H9 (cell line): Measurements from ENCODE around the gene PARPBP. TPM values are rescaled to one million over a fixed set of nuclear protein-coding genes. Genes with fewer than 3 reads are reported as not detected.

Source experiments
- DNase-seq: peaks from one replicate; pipeline ENCODE4 v3.0.0-alpha.2; 2017
- H2AFZ ChIP-seq: one replicate; pipeline ENCODE4 v1.6.1; 2013; ENCODE audit warnings: mild to moderate bottlenecking, low read length, control low read depth, moderate library complexity
- H2AK5ac ChIP-seq: 2 replicates; pipeline ENCODE4 v1.6.1; 2013; ENCODE audit warnings: low read length, control low read depth, mixed read lengths; ENCODE audit not compliant: insufficient read length
- H2BK120ac ChIP-seq: one replicate; pipeline ENCODE4 v1.6.1; 2013; ENCODE audit warnings: low read depth, mild to moderate bottlenecking, low read length, control low read depth, inconsistent platforms; ENCODE audit not compliant: poor library complexity, severe bottlenecking
- H2BK12ac ChIP-seq: 2 replicates; pipeline ENCODE4 v1.6.1; 2013; ENCODE audit warnings: low read length, control low read depth, mixed read lengths, low read depth; ENCODE audit not compliant: insufficient read length
- H2BK15ac ChIP-seq: 2 replicates; pipeline ENCODE4 v1.6.1; 2013; ENCODE audit warnings: low read depth, low read length, control low read depth
- H2BK20ac ChIP-seq: one replicate; pipeline ENCODE4 v1.6.1; 2013; ENCODE audit warnings: low read depth, mild to moderate bottlenecking, low read length, control low read depth, inconsistent platforms; ENCODE audit not compliant: poor library complexity, severe bottlenecking
- H2BK5ac ChIP-seq: 2 replicates; pipeline ENCODE4 v1.6.1; 2013; ENCODE audit warnings: low read length, control low read depth, mixed read lengths; ENCODE audit not compliant: insufficient read length
- H3K14ac ChIP-seq: 2 replicates; pipeline ENCODE4 v1.6.1; 2013; ENCODE audit warnings: low read length, control low read depth; ENCODE audit not compliant: insufficient read depth
- H3K18ac ChIP-seq: 2 replicates; pipeline ENCODE4 v1.6.1; 2013; ENCODE audit warnings: low read depth, mild to moderate bottlenecking, mixed read lengths, low read length, control low read depth; ENCODE audit not compliant: insufficient read length
- H3K23ac ChIP-seq: 2 replicates; pipeline ENCODE4 v1.6.1; 2013; ENCODE audit warnings: low read length, control low read depth, mixed read lengths, low read depth; ENCODE audit not compliant: insufficient read length
- H3K23me2 ChIP-seq: 2 replicates; pipeline ENCODE4 v1.6.1; 2013; ENCODE audit warnings: low read depth, mild to moderate bottlenecking, mixed read lengths, low read length, control low read depth; ENCODE audit not compliant: insufficient read length, poor library complexity, severe bottlenecking
- H3K27ac ChIP-seq: 2 replicates; pipeline ENCODE4 v1.5.1; 2013; ENCODE audit warnings: low read length, control low read depth, mixed read lengths, low read depth; ENCODE audit not compliant: insufficient read length
- H3K27me3 ChIP-seq: 2 replicates; pipeline ENCODE4 v1.6.1; 2013; ENCODE audit warnings: low read length, control low read depth, inconsistent platforms; ENCODE audit not compliant: insufficient read depth
- H3K4ac ChIP-seq: 2 replicates; pipeline ENCODE4 v1.6.1; 2013; ENCODE audit warnings: low read depth, mild to moderate bottlenecking, control low read depth, inconsistent platforms, low read length, moderate library complexity
- H3K4me1 ChIP-seq: 2 replicates; pipeline ENCODE4 v1.6.1; 2013; ENCODE audit warnings: low read length, control low read depth, inconsistent platforms; ENCODE audit not compliant: insufficient read depth
- H3K4me2 ChIP-seq: 2 replicates; pipeline ENCODE4 v1.6.1; 2013; ENCODE audit warnings: low read length, control low read depth, mixed read lengths; ENCODE audit not compliant: insufficient read length, insufficient read depth
- H3K56ac ChIP-seq: 2 replicates; pipeline ENCODE4 v1.6.1; 2013; ENCODE audit warnings: low read depth, mild to moderate bottlenecking, mixed read lengths, low read length, control low read depth; ENCODE audit not compliant: insufficient read length
- H3K79me1 ChIP-seq: 2 replicates; pipeline ENCODE4 v1.6.1; 2013; ENCODE audit warnings: low read depth, mild to moderate bottlenecking, moderate library complexity, low read length, control low read depth, inconsistent platforms; ENCODE audit not compliant: insufficient read depth, poor library complexity, severe bottlenecking
- H3K79me2 ChIP-seq: 2 replicates; pipeline ENCODE4 v1.6.1; 2013; ENCODE audit warnings: low read length, control low read depth, inconsistent platforms; ENCODE audit not compliant: insufficient read depth
- H3K9ac ChIP-seq: 2 replicates; pipeline ENCODE4 v1.6.1; 2013; ENCODE audit warnings: low read length, control low read depth, mixed read lengths; ENCODE audit not compliant: insufficient read length; ENCODE audit errors: extremely low read depth
- H3K9me3 ChIP-seq: one replicate; pipeline ENCODE4 v1.6.1; 2013; ENCODE audit warnings: low read depth, low read length, inconsistent platforms; ENCODE audit not compliant: control insufficient read depth
- H3T11ph ChIP-seq: one replicate; pipeline ENCODE4 v1.6.1; 2013; ENCODE audit warnings: mild to moderate bottlenecking, low read length, control low read depth, inconsistent platforms
- H4K20me1 ChIP-seq: one replicate; pipeline ENCODE4 v1.6.1; 2013; ENCODE audit not compliant: control insufficient read depth, insufficient read length, insufficient read depth
- H4K5ac ChIP-seq: 2 replicates; pipeline ENCODE4 v1.6.1; 2013; ENCODE audit warnings: low read depth, mild to moderate bottlenecking, mixed read lengths, low read length, control low read depth; ENCODE audit not compliant: insufficient read length
- H4K8ac ChIP-seq: replicated peaks from 2 replicates; pipeline ENCODE4 v1.6.1; 2013; ENCODE audit warnings: low read length, control low read depth, mixed read lengths, low read depth; ENCODE audit not compliant: insufficient read length
- H4K91ac ChIP-seq: 2 replicates; pipeline ENCODE4 v1.6.1; 2013; ENCODE audit warnings: low read depth, mild to moderate bottlenecking, moderate library complexity, mixed read lengths, low read length, control low read depth; ENCODE audit not compliant: insufficient read length
- H3K27ac Mint-ChIP-seq, 3 experiments: 2 replicates in 2 of 3; 3 replicates in 1 of 3; pipeline ENCODE4 v1.8.0; 2020 to 2021; ENCODE audit warnings: mixed read lengths in 3 of 3, mild to moderate bottlenecking in 1 of 3, moderate library complexity in 1 of 3
- H3K27me3 Mint-ChIP-seq: 2 replicates; pipeline ENCODE4 v1.8.0; 2021; ENCODE audit warnings: low read depth, mild to moderate bottlenecking, moderate library complexity, mixed read lengths
- H3K36me3 Mint-ChIP-seq, 3 experiments: 2 replicates in 2 of 3; 3 replicates in 1 of 3; pipeline ENCODE4 v1.8.0; 2020 to 2021; ENCODE audit warnings: low read depth in 3 of 3, mixed read lengths in 3 of 3; ENCODE audit not compliant: insufficient read depth in 1 of 3
- H3K4me1 Mint-ChIP-seq, 2 experiments: 2 replicates each; pipeline ENCODE4 v1.8.0; 2020; ENCODE audit warnings: mixed read lengths in 2 of 2
- H3K4me3 Mint-ChIP-seq, 2 experiments: 2 replicates in 1 of 2; 3 replicates in 1 of 2; pipeline ENCODE4 v1.8.0; 2020 to 2021; ENCODE audit warnings: mild to moderate bottlenecking in 2 of 2, mixed read lengths in 2 of 2, moderate library complexity in 1 of 2
- H3K9me3 Mint-ChIP-seq, 2 experiments: 2 replicates in 1 of 2; 3 replicates in 1 of 2; pipeline ENCODE4 v1.8.0; 2020; ENCODE audit warnings: mild to moderate bottlenecking in 2 of 2, mixed read lengths in 2 of 2, moderate library complexity in 1 of 2
- CTCF ChIP-seq: fragments of 200-600 bp; sonication (generic); conservative IDR thresholded peaks from 3 replicates; pipeline ENCODE4 v1.8.0; 2021; ENCODE audit warnings: antibody characterized with exemption, mild to moderate bottlenecking
- WGBS: extraction: QIAGEN DNeasy Blood & Tissue Kit; methylation state at CpG from one replicate; pipeline ENCODE4 v1.1.7; 2013; ENCODE audit warnings: missing lambda C conversion rate, low lambda C conversion rate, mixed read lengths; ENCODE audit not compliant: insufficient read length; ENCODE audit errors: extremely low coverage; 5-methylcytosine and 5-hydroxymethylcytosine counted together
- total RNA-seq: library from RNA; stranded (reverse); gene quantifications from 2 replicates; pipeline ENCODE4 v1.2.1, GENCODE V29; 2021

PARPBP gene
- total RNA-seq, 1 experiment from 2014 or later: 32.1 TPM

DNA sequence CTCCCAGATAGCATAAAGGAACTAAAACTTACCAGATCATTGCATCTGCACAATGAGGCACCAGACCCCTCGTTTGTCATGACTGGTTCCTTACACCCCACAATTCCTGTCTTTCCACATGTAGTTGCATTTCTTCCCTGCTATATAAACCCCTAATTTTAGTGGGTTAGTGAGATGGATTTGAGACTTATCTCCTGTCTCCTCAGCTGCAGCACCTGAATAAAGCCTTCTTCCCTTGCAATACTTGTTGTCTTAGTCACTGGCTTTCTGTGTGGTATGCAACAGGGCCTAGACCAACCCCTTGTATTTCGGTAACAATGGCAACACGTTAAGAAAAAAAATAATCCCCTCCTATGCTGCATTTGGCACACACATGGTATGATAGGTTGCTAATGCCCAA is 13.1 kb upstream of the PARPBP start:
- no peak overlapping the region for H3K4me3 Mint-ChIP-seq
- WGBS: no CpG with 5 or more reads among the region's 3 CpGs

More for the DNA sequence above, 13.1 kb upstream of the PARPBP start:
- Histone ChIP-seq H2BK12ac (no peak overlapping the region), H4K5ac (no peak overlapping the region), H3K23ac (no peak overlapping the region), H3K56ac (no peak overlapping the region), H2AFZ (no peak overlapping the region), H4K8ac (no peak overlapping the region), H2AK5ac (no peak overlapping the region), H4K20me1 (no peaks in the 10 kb centered on the region), H3K4me2 (no peak overlapping the region), H3K27ac (no peak overlapping the region), H4K91ac (no peak overlapping the region), H3K9me3 (no peaks in the 10 kb centered on the region), H2BK15ac (no peak overlapping the region), H2BK20ac (no peak overlapping the region), H3K18ac (no peak overlapping the region), H3K14ac (no peak overlapping the region), H3K79me1 (no peaks in the 10 kb centered on the region), H3K27me3 (no peaks in the 10 kb centered on the region), H3K4me1 (no peaks in the 10 kb centered on the region), H3K9ac (no peak overlapping the region), H3K79me2 (no peaks in the 10 kb centered on the region), H3K23me2 (no peaks in the 10 kb centered on the region), H2BK120ac (no peak overlapping the region), H3K4ac (no peak overlapping the region), H2BK5ac (no peak overlapping the region), H3T11ph (no peak overlapping the region)
- Mint-ChIP-seq H3K36me3 (peaks cover 77 to 92% (median 91%) of the 10 kb centered on the region in 3 experiments), H3K9me3 (peaks cover 0 to 9% of the 10 kb centered on the region in 2 experiments; a peak in 4 of 5 replicates), H3K27ac (peak overlapping the region in 1 of 3 experiments; percentile 52; a peak in 1 of 7 replicates), H3K4me1 (no peaks in the 10 kb centered on the region), H3K27me3 (no peaks in the 10 kb centered on the region; the same call in 1 of the 2 replicates)
- no peak for TF ChIP-seq CTCF
- DNase-seq: no peak
